ENCODE results near the gene GATA2. TPM values are rescaled to one million over a fixed set of nuclear protein-coding genes. Genes with fewer than 3 reads are reported as not detected.
A peak's percentile ranks its signal among the peaks of the same experiment; 100 is the strongest.

The GATA2 gene
- total RNA-seq, 2 experiments from 2014 or later, result 0.16 to 0.17 TPM

DNA sequence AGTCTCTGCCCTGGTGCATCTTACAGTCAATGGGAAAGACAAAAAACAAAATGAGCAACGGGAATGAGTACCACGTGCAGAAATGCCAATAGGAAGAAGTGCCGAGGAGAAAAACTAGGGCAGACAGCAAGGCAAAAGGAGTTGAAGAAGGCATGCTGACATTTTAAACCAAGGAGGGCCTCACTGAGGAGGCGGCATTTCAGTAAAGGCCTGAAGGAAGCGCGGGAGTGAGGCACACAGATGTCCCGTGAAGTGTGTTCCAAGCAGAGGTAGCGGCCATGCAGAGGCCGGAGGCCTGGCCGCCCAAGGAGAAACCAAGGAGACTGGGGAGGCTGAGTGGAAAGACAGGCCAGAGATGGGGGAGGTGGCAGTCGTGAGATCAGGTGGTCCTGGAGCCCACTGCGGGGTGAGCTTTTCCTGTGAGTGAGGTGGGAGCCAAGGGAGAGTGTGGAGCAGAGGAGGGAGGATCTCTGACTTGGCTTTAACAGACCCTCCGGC is 61.1 kb downstream of the GATA2 start:
- ATAC-seq (ENCODE audit: poor library complexity), result no peak
- no peak overlapping the region for H3K27ac Mint-ChIP-seq
- peaks cover 71% of the 10 kb centered on the region for H3K27me3 Mint-ChIP-seq
- Histone ChIP-seq H3K27ac (ENCODE audit: low read depth in 1 of 2, low read length in 2 of 2) (no peak overlapping the region), H3K4me1 (ENCODE audit: insufficient read depth, low read length) (peaks cover 8% of the 10 kb centered on the region), H3K4me3 (ENCODE audit: low read length) (no peak overlapping the region), H3K9me3 (ENCODE audit: control insufficient read depth in 1 of 2, insufficient read depth in 1 of 2, low read length in 2 of 2) (peaks cover 0 to 9% of the 10 kb centered on the region in 2 experiments), H3K27me3 (ENCODE audit: control insufficient read depth in 1 of 2, insufficient read depth in 2 of 2, low read length in 2 of 2) (peaks cover 34 to 53% of the 10 kb centered on the region in 2 experiments), H3K36me3 (ENCODE audit: insufficient read depth, low read length) (no peaks in the 10 kb centered on the region)
- H3K36me3 Mint-ChIP-seq (ENCODE audit: low read depth), result no peaks in the 10 kb centered on the region
- intact Hi-C loops (cut with DNase I, micrococcal nuclease), result no loop called here
- POLR2A ChIA-PET, result no interaction called here
- H3K4me3 Mint-ChIP-seq, result peak overlapping the region; percentile 63
- CTCF ChIA-PET, result no interaction called here
- no peak for DNase-seq
- TF ChIP-seq, protein P1, sequence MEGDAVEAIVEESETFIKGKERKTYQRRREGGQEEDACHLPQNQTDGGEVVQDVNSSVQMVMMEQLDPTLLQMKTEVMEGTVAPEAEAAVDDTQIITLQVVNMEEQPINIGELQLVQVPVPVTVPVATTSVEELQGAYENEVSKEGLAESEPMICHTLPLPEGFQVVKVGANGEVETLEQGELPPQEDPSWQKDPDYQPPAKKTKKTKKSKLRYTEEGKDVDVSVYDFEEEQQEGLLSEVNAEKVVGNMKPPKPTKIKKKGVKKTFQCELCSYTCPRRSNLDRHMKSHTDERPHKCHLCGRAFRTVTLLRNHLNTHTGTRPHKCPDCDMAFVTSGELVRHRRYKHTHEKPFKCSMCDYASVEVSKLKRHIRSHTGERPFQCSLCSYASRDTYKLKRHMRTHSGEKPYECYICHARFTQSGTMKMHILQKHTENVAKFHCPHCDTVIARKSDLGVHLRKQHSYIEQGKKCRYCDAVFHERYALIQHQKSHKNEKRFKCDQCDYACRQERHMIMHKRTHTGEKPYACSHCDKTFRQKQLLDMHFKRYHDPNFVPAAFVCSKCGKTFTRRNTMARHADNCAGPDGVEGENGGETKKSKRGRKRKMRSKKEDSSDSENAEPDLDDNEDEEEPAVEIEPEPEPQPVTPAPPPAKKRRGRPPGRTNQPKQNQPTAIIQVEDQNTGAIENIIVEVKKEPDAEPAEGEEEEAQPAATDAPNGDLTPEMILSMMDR (IDR thresholded peaks at IDR 0.05), result no peak
- H3K4me1 Mint-ChIP-seq (ENCODE audit: low read depth), result peaks cover 7% of the 10 kb centered on the region
- H3K9me3 Mint-ChIP-seq, result no peaks in the 10 kb centered on the region

DNA sequence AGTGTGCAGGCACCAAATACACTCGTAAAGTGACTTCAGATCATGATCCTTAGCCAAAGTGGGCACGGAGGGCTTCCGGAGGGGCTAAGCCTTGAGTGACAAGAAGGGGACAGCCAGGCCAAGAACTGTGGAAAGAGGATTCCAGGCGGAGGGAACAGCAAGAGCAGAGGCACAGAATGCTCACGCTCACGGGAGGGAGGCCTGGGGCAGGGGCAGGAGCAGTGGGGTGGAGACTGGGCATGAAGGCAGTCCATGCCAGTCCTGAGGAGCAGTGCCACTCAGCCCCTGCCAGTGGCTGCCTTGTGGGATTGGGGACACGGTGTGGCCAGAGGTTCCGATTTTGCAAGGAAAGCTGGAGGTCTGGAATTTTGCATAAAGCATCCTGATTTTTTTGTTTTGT is 62.3 kb downstream of the GATA2 start:
- CTCF ChIA-PET, result interaction anchor here (1.2 kb wide), 1 partner anchor 10 kb away, joined by 5 read pairs; no protein-coding TSS in a partner anchor
- H3K27ac ChIP-seq (ENCODE audit: low read depth in 1 of 2, low read length in 2 of 2), result no peak overlapping the region
- H3K27me3 Mint-ChIP-seq, result peaks cover 60% of the 10 kb centered on the region

GRCh38 chr3:128430301-128430700 is 62.7 kb downstream of the GATA2 start:
- DNase-seq, result no peak
- ChIA-PET CTCF (interaction anchor here (1.2 kb wide), 1 partner anchor 10 kb away, joined by 5 read pairs; no protein-coding TSS in a partner anchor), POLR2A (no interaction called here)
- intact Hi-C loops (cut with DNase I, micrococcal nuclease), result no loop called here
- no peak overlapping the region for H3K27ac Mint-ChIP-seq
- Histone ChIP-seq H3K4me3 (ENCODE audit: low read length) (no peak overlapping the region), H3K27me3 (ENCODE audit: control insufficient read depth in 1 of 2, insufficient read depth in 2 of 2, low read length in 2 of 2) (peaks cover 28 to 53% of the 10 kb centered on the region in 2 experiments), H3K27ac (ENCODE audit: low read depth in 1 of 2, low read length in 2 of 2) (no peak overlapping the region), H3K36me3 (ENCODE audit: insufficient read depth, low read length) (no peaks in the 10 kb centered on the region), H3K9me3 (ENCODE audit: control insufficient read depth in 1 of 2, insufficient read depth in 1 of 2, low read length in 2 of 2) (peaks cover 0 to 9% of the 10 kb centered on the region in 2 experiments), H3K4me1 (ENCODE audit: insufficient read depth, low read length) (peaks cover 17% of the 10 kb centered on the region)
- H3K9me3 Mint-ChIP-seq, result no peaks in the 10 kb centered on the region
- H3K4me1 Mint-ChIP-seq (ENCODE audit: low read depth), result peaks cover 7% of the 10 kb centered on the region
- H3K27me3 Mint-ChIP-seq, result peaks cover 59% of the 10 kb centered on the region
- ATAC-seq (ENCODE audit: poor library complexity), result no peak
- TF ChIP-seq, protein P1 (IDR thresholded peaks at IDR 0.05), result no peak
- H3K36me3 Mint-ChIP-seq (ENCODE audit: low read depth), result no peaks in the 10 kb centered on the region
- H3K4me3 Mint-ChIP-seq, result no peak overlapping the region

More for the DNA sequence above, 62.3 kb downstream of the GATA2 start:
- TF ChIP-seq, protein P1 (IDR thresholded peaks at IDR 0.05), result no peak
- Histone ChIP-seq H3K36me3 (ENCODE audit: insufficient read depth, low read length) (no peaks in the 10 kb centered on the region), H3K27me3 (ENCODE audit: control insufficient read depth in 1 of 2, insufficient read depth in 2 of 2, low read length in 2 of 2) (peaks cover 28 to 53% of the 10 kb centered on the region in 2 experiments), H3K4me1 (ENCODE audit: insufficient read depth, low read length) (peaks cover 17% of the 10 kb centered on the region), H3K4me3 (ENCODE audit: low read length) (no peak overlapping the region), H3K9me3 (ENCODE audit: control insufficient read depth in 1 of 2, insufficient read depth in 1 of 2, low read length in 2 of 2) (peaks cover 0 to 9% of the 10 kb centered on the region in 2 experiments)
- Mint-ChIP-seq H3K9me3 (no peaks in the 10 kb centered on the region), H3K36me3 (ENCODE audit: low read depth) (no peaks in the 10 kb centered on the region), H3K4me1 (ENCODE audit: low read depth) (peaks cover 7% of the 10 kb centered on the region), H3K27ac (no peak overlapping the region), H3K4me3 (no peak overlapping the region)
- intact Hi-C loops (cut with DNase I, micrococcal nuclease), result no loop called here
- no peak for ATAC-seq (ENCODE audit: poor library complexity)
- POLR2A ChIA-PET, result no interaction called here
- DNase-seq, result no peak

Measured in CD4-positive, alpha-beta T cell (primary cell).